SU-DHL-6 (cell line): ENCODE data around the gene PTPRN2.

Experiments used
- H2AFZ ChIP-seq: fragments of 200-600 bp; sonication (generic); 2 replicates; pipeline ENCODE4 v1.6.1; 2014; ENCODE audit warnings: low read depth, mild to moderate bottlenecking, moderate library complexity, mixed read lengths, antibody characterized with exemption, low read length; ENCODE audit not compliant: severe bottlenecking
- H3F3A ChIP-seq: fragments of 200-600 bp; shearing (Covaris generic); 2 replicates; pipeline ENCODE4 v1.6.0; 2016; ENCODE audit warnings: antibody characterized with exemption, mild to moderate bottlenecking; ENCODE audit not compliant: insufficient read depth
- H3K27ac ChIP-seq: fragments of 200-600 bp; sonication (generic); 2 replicates; pipeline ENCODE4 v1.5.1; 2016; ENCODE audit warnings: low read depth, mild to moderate bottlenecking, low read length, moderate library complexity, mixed read lengths
- H3K27me3 ChIP-seq: fragments of 200-600 bp; sonication (generic), shearing (Covaris generic); 2 replicates; pipeline ENCODE4 v1.6.0; 2014; ENCODE audit warnings: mild to moderate bottlenecking, low read length
- H3K36me3 ChIP-seq: fragments of 200-600 bp; sonication (generic); 2 replicates; pipeline ENCODE4 v1.6.1; 2014; ENCODE audit warnings: mild to moderate bottlenecking, low read length, mixed read lengths
- H3K4me2 ChIP-seq: fragments of 300-600, 200-600 bp; shearing (Covaris generic), sonication (generic); 2 replicates; pipeline ENCODE4 v1.6.0; 2014; ENCODE audit warnings: low read length, low read depth, mild to moderate bottlenecking; ENCODE audit not compliant: poor library complexity, severe bottlenecking
- H3K4me3 ChIP-seq: fragments of 200-600 bp; sonication (generic); 2 replicates; pipeline ENCODE4 v1.5.1; 2014; ENCODE audit warnings: antibody characterized with exemption, low read length, mild to moderate bottlenecking, mixed read lengths; ENCODE audit not compliant: insufficient read depth, poor library complexity, severe bottlenecking
- H3K79me2 ChIP-seq: fragments of 200-600 bp; sonication (generic); 2 replicates; pipeline ENCODE4 v1.6.1; 2014; ENCODE audit warnings: mild to moderate bottlenecking, low read length, moderate library complexity; ENCODE audit not compliant: insufficient read depth
- H3K9ac ChIP-seq: fragments of 200-600 bp; sonication (generic); 2 replicates; pipeline ENCODE4 v1.7.0; 2014; ENCODE audit warnings: mild to moderate bottlenecking, low read length
- H3K9me2 ChIP-seq: fragments of 200-600 bp; sonication (generic); replicated peaks from 2 replicates; pipeline ENCODE4 v1.6.1; 2014; ENCODE audit warnings: low read length; ENCODE audit not compliant: insufficient read depth
- H3K9me3 ChIP-seq: fragments of 200-600 bp; sonication (generic); 2 replicates; pipeline ENCODE4 v1.6.1; 2014; ENCODE audit warnings: low read length, mixed read lengths; ENCODE audit not compliant: insufficient read depth
- H4K20me1 ChIP-seq: fragments of 200-600 bp; sonication (generic); 2 replicates; pipeline ENCODE4 v1.6.1; 2014; ENCODE audit warnings: low read depth, mild to moderate bottlenecking, antibody characterized with exemption, low read length, moderate library complexity, mixed read lengths
- CTCF ChIP-seq: fragments of 200-600 bp; sonication (generic); IDR thresholded peaks from one replicate; pipeline ENCODE4 v1.5.1; 2017; ENCODE audit warnings: antibody characterized with exemption, mild to moderate bottlenecking, low read length, moderate library complexity; ENCODE audit not compliant: insufficient read depth, poor library complexity, severe bottlenecking
- EZH2phosphoT487 ChIP-seq: fragments of 200-600 bp; sonication (generic), shearing (Covaris generic); conservative IDR thresholded peaks from 2 replicates; pipeline ENCODE4 v1.6.1; 2018; ENCODE audit warnings: mild to moderate bottlenecking, antibody characterized with exemption, low read length, moderate library complexity, mixed read lengths

PTPRN2 gene

GRCh38 chr7:157940497-157940896 is 647.1 kb downstream of the PTPRN2 start:
- Histone ChIP-seq H3K9me2 (no peaks in the 10 kb centered on the region), H3K36me3 (no peaks in the 10 kb centered on the region), H3K9ac (no peak overlapping the region), H2AFZ (no peak overlapping the region), H4K20me1 (no peaks in the 10 kb centered on the region), H3K27me3 (no peaks in the 10 kb centered on the region), H3K79me2 (no peaks in the 10 kb centered on the region), H3K4me3 (no peak overlapping the region), H3K27ac (no peak overlapping the region), H3F3A (no peaks in the 10 kb centered on the region), H3K9me3 (no peaks in the 10 kb centered on the region), H3K4me2 (no peak overlapping the region)
- no peak for TF ChIP-seq EZH2phosphoT487
- TF ChIP-seq CTCF, result no peak

- Histone ChIP-seq H3K4me2 (no peak overlapping the region), H3K79me2 (no peaks in the 10 kb centered on the region), H4K20me1 (no peaks in the 10 kb centered on the region), H3K9me2 (no peaks in the 10 kb centered on the region), H2AFZ (no peak overlapping the region), H3K27ac (no peak overlapping the region), H3F3A (no peaks in the 10 kb centered on the region), H3K9me3 (no peaks in the 10 kb centered on the region), H3K9ac (no peak overlapping the region), H3K27me3 (no peaks in the 10 kb centered on the region), H3K4me3 (no peak overlapping the region), H3K36me3 (no peaks in the 10 kb centered on the region)
- TF ChIP-seq CTCF, result no peak
- no peak for TF ChIP-seq EZH2phosphoT487
These were observed 649.4 kb downstream of the PTPRN2 start for GRCh38 chr7:157938211-157938610.

GRCh38 chr7:157937406-157937805 is 650.2 kb downstream of the PTPRN2 start:
- no peak overlapping the region for H3K4me2 ChIP-seq
- H4K20me1 ChIP-seq, result no peaks in the 10 kb centered on the region
- H3K27me3 ChIP-seq, result no peaks in the 10 kb centered on the region
- H2AFZ ChIP-seq, result no peak overlapping the region
- no peaks in the 10 kb centered on the region for H3K36me3 ChIP-seq
- H3K79me2 ChIP-seq, result no peaks in the 10 kb centered on the region
- H3K27ac ChIP-seq, result no peak overlapping the region
- no peak overlapping the region for H3K4me3 ChIP-seq
- H3K9me2 ChIP-seq, result no peaks in the 10 kb centered on the region
- no peaks in the 10 kb centered on the region for H3F3A ChIP-seq
- no peaks in the 10 kb centered on the region for H3K9me3 ChIP-seq
- no peak overlapping the region for H3K9ac ChIP-seq
- TF ChIP-seq CTCF (no peak), EZH2phosphoT487 (no peak)
